Measurements from ENCODE around the gene ETV1.

ETV1 gene

DNA sequence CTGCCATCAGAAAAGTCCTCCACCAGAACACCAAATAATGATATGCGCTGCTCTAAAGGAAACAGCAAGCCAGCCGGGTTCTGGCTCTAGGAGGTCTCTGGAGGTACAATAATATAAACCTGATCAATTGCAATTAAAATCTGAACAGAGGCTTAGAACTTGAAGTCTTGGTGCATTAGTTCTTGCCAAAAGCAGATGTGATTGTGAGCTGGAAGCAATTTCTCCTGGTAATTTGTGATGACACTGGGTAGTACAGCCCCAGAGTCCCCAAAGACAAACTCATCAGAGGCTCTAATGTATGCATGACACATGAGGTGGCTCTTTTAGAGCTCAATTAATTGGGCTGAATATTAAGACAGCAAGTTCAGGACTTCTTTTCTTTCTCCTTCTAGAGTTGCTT is 3.3 kb downstream of the ETV1 start:
- DNase-seq (ENCODE audit: low read depth): no peak

DNA sequence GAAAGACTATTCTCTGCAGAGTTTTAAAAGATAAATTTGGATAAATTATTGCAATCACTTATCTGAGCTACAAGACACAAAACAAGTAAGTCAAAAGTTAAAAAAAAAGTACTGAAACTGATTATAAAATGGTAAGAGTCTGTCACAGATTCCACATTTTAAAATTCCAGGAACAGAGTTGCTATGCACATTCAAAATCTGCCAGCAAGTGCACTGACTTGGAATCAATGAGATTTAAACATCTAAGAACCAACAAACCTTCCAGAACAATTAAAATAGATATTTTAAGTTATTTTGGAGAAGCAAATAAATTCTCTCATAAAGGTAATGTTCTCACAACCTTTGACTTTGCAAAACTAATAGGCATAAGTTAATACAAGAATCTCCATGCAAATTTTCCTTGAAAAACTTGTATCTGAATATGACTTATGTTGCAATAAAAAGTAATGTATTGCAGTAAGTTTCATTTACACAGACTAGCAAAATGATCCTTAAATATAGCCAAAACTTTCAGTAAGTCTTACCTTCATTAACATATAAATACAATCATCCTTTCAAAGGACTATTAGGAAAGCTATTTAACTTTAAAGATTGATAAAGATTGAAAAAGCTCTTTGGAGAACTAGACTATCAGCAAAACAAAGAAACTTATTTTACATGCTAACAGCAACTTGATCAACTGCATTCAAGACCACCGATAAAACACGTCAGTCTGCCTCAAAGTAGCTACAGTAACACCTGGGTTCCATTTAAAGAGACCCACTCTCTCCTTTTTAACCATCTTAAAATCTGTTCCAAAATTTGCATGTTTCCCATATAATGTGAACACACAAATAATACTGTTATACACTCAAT is 4.4 kb downstream of the ETV1 start:
- DNase-seq (ENCODE audit: low read depth): no peak

GRCh38 chr7:13984061-13984460 is 5.4 kb downstream of the ETV1 start:
- DNase-seq (ENCODE audit: low read depth): no peak

DNA sequence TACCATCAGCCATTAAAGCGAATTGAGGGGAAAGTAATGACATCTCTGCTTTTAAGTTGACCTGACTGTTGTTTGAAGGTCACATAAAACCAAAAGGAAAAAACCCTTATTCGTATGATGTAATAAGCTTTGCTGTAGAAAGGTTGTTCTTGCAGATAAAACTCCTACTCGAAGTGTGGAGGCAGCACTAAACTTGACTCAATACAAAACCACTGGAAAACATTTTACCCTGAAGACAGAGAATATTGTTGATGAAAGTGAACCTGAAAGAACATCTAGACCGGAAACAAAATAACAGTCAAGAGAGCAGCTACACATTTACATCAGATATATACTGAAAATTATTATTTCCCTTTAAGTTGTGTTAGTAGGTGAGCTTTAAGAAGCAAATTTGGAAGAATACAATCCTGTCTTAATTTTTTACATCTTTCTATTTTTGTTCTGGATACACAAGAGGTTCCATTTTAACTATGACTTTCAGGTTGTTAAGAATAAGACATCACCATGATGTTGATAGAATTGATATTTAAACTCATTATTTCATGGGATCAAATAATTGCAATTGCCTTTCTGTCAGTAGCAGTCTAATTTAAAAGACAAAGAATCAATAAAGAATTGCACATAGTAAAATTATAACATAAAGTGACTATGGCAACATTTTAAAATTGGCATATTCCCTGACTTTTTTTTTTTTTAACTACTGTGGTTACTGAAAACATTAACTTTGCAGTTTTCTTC is 6.4 kb downstream of the ETV1 start:
- no peak for DNase-seq (ENCODE audit: low read depth)

DNA sequence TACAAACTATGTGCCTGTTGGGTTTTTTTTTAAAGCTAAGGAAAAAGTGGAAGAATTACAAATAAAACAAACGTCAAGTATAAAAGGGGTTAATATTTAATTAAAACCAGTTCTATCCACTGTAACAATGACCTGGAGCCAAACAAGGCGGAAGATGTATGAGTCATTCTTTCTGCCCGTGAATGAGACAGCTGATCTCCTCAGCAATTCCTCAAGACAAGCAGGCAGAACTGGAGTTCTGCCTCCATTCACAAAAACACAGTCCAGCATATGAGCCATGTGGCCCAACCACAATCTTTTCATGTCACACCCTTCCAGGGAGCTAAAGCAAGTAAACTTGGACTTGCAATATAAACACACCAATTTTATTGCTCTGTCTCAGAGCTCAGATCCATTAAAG is 8.4 kb downstream of the ETV1 start:
- peak; percentile 92 for DNase-seq (ENCODE audit: low read depth)

GRCh38 chr7:13980474-13980873 is 9.0 kb downstream of the ETV1 start:
- DNase-seq (ENCODE audit: low read depth): no peak

- peak; percentile 6 for DNase-seq (ENCODE audit: low read depth)
Measured at GRCh38 chr7:13979671-13980435, 9.6 kb downstream of the ETV1 start.

GRCh38 chr7:13976594-13976993 is 12.9 kb downstream of the ETV1 start:
- DNase-seq (ENCODE audit: low read depth): no peak

DNA sequence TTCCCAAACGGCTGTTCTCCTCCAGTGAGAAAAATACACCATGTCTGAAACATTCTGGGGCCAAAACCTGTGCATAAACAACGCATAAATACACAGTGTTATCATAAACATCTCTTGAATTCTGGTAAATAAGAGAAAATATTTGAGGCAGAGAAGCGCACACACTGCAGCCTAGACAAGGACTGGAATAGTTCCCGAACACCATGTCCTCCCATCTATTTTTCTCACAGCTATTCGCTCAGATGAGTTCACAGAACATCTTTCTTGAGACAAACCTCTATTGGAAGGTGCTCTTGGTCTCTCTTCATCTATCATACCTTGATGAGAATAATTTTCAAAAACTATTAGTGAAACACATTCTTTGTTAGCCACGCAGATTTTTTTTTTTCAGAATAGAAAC is 24.4 kb downstream of the ETV1 start:
- no peak for DNase-seq (ENCODE audit: low read depth)

- DNase-seq (ENCODE audit: low read depth): no peak
Measured at GRCh38 chr7:13963925-13964324, 25.5 kb downstream of the ETV1 start.

DNA sequence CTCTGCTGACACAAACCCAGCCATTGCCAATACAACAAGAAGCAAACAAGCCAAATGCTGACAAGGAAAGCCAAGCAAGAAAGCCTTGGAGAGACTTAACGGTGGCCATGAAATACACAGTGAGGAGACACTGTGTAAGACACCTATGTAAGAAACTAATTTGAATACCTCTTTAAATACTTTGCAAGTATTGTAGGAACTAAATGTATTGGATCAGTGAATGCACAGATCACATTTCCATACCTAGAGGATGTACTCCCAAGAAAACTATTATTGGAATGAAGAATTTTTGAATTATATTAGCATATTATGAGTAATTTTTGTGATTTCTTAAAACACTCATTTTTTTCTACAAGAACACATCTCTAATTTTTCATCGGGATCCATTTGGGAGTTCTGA is 34.0 kb downstream of the ETV1 start:
- DNase-seq (ENCODE audit: low read depth): no peak

DNA sequence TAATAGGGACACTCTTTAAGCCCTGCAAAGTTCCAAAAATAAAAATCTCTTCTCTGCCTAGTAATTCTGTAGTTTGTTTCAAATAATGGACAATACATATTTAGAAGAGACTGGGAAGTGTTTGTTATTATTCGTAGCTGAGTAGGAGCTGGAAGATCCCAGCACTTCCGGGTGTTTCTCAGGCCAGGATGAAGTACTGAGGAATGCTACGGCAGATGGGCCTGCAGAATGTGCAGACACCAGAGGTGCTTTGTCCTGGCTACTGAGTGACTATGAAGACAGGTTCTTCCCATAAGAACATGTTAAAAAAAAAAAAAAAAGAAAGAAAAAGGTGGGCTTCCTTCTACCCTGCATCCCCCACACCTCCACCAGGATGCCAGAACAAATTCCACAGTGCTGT is 36.1 kb downstream of the ETV1 start:
- DNase-seq (ENCODE audit: low read depth): no peak

DNA sequence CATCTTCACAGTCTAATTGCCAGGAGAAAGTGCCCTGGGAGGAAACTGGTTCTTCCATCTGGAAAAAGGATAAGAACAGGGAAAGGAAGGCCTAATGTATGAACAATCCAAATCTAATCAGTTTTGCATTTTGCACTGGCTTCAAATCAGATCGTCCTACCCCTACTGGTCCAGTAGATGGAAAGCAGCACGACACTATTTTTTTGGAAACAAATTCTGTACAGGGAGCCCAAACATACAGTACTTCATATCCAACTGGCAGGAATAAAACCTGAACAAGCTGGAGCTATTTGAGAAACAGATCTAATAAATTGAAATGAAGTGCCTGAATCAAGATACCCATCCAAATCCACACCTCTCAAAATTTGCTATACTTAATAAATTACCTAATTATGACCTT is 36.5 kb downstream of the ETV1 start:
- DNase-seq (ENCODE audit: low read depth): no peak

GRCh38 chr7:13949939-13950338 is 39.5 kb downstream of the ETV1 start:
- DNase-seq (ENCODE audit: low read depth): no peak

- no peak for DNase-seq (ENCODE audit: low read depth)
Measured at GRCh38 chr7:13949445-13949844, 40.0 kb downstream of the ETV1 start.

- DNase-seq (ENCODE audit: low read depth): no peak
Measured at GRCh38 chr7:13948019-13948801, 41.3 kb downstream of the ETV1 start.

DNA sequence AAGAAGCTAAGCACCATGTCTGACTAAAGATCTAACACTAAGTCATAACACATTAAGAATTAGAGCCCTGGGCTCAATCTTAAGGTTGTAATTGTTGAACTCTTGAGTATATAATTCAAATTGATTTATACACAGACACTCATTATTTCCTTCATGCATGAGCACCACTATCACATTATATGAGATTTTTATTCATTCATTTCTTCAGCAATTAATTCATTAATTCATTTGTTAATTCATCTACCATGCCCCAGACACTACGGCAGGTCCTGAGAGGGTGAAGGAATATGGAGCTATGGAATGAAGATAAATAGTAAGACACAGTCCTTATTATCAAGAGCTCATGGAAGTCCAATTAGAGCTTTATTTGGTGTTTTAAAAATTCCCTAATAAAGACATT is 41.9 kb downstream of the ETV1 start:
- no peak for DNase-seq (ENCODE audit: low read depth)

DNA sequence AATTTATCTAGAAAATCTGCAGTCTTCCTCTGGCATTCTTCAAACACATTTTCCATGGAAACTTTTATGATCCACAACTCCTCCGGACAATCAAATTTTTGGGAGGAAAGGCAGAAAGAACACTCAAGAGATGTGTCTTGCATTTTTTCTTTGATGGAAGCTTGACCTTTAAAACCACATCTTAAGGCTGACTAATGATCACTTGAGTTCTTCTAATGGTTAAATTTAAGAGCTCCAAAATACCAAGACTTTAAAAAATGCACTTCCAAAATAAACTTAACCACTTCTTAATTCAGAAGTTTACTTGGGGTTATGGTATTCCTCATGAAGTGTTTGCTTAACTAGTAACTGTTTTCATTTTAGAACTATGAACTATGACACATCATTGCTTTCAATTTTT is 43.3 kb downstream of the ETV1 start:
- DNase-seq (ENCODE audit: low read depth): peak; percentile 42

- DNase-seq (ENCODE audit: low read depth): no peak
Measured at GRCh38 chr7:13945670-13946069, 43.8 kb downstream of the ETV1 start.

DNA sequence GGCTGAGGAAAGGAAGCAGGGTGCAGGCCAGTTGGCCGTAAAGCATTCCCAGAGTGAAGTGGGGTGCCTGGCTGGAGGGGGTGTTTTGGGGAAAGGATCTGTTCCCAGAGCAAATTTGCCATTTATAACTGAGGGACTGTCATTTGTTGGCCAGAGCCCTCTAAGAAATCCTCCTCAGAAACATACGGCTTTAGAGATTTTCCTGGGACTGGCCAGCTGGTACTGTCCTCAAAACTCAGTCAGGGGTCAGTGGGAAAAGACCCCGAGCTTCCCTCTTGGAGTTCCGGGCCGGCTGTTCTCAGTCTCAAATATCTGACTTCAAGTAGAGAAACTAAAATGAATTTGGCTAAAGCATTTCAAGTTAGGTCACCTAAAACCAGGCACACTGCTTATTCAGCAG is 55.9 kb downstream of the ETV1 start:
- DNase-seq (ENCODE audit: low read depth): no peak

DNA sequence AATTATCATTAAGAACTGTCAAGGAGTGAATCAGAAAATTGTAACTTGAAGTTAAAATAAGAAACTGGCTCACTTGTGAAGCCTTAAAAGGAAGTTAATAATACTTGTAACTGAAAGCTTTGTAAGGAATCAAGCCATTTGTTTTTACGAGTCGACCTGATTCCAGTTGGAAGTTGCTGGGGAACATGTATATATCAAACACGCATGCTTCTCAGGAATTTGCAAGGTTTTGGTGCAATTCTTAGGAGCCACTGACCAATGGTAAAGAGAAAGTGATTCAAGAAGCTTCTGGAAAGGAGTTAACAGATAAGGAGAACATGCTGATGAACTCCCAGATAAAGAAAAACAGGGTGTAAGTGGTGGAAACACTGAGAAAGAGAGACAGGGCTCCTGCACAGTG is 56.4 kb downstream of the ETV1 start:
- DNase-seq (ENCODE audit: low read depth): no peak

DNA sequence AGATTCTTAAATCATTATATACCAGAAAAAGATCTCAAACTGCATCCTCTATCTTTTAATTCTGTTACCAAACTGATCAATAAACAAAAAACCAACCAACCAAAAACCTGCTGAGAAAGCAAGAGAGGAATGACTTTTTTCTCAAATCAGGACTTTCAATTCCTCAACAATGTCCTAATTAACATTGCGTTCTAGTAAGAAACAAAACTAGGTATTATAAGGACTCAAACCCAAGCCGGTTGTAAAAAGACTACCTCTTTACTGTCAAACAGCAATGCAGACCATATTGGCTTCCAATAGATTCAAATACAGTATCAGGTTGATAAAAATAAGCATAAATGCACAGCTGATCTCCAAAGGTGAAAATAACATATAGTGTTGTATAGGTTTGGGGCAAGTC is 57.3 kb downstream of the ETV1 start:
- no peak for DNase-seq (ENCODE audit: low read depth)
